Mucosa of rectum (tissue), 2 donors: ENCODE results near the gene PRIMA1.

Experiments
- H3K27ac ChIP-seq, 2 donors: one replicate each; pipeline ENCODE4 v1.7.0; 2013; ENCODE audit warnings: inconsistent platforms in 2 of 2, low read depth in 2 of 2, low read length in 2 of 2
- H3K27me3 ChIP-seq, 2 donors: one replicate each; pipeline ENCODE4 v1.7.0; 2013; ENCODE audit warnings: low read length in 2 of 2; ENCODE audit not compliant: control insufficient read depth in 2 of 2, insufficient read depth in 2 of 2
- H3K36me3 ChIP-seq, 2 donors: one replicate each; pipeline ENCODE4 v1.7.0; 2013; ENCODE audit warnings: low read length in 2 of 2; ENCODE audit not compliant: control insufficient read depth in 2 of 2, insufficient read depth in 2 of 2
- H3K4me1 ChIP-seq, 2 donors: one replicate each; pipeline ENCODE4 v1.7.0; 2013; ENCODE audit warnings: low read length in 2 of 2, mild to moderate bottlenecking in 1 of 2; ENCODE audit not compliant: control insufficient read depth in 2 of 2, insufficient read depth in 2 of 2
- H3K4me3 ChIP-seq, 2 donors: one replicate each; pipeline ENCODE4 v1.7.0; 2013; ENCODE audit warnings: low read length in 2 of 2
- H3K9ac ChIP-seq, 2 donors: one replicate each; pipeline ENCODE4 v1.7.0; 2013; ENCODE audit warnings: low read length in 2 of 2, low read depth in 1 of 2, mild to moderate bottlenecking in 1 of 2
- H3K9me3 ChIP-seq, 2 donors: one replicate each; pipeline ENCODE4 v1.7.0; 2013; ENCODE audit warnings: low read length in 2 of 2; ENCODE audit not compliant: control insufficient read depth in 2 of 2
- donor health status: healthy.
- donor health status: Normal muscosa, but diverticular disease.

The PRIMA1 gene

DNA sequence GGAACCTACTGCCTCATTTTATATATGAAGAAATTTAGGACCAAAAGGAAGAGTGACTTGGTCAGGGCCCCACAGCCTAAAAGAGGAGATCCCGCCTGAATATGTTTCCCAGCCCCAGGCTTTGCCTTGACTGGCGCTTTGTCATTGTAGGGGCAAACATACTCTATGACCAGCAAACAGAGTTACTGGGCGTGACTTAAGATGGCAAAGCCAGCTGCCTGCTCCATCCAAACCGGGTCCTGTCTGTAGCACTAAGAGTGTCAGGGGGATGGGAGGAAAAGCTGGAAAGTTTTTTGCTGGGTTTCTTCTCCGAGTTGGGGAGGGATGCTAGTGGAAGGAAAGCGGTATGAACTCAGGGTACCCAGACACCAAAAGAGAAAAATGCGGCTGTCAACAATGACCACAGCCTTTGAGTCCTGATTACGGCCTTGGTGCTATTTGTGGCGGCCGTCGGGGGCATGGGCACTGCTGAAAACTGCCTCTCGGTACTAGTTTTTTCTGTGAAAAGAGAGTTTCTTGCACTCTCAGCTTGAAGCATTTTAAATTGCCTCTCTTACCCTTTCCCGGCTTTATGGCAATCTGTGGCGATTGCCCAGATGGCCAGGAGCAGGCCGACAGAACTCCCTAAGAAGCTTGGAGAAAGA lies 82.7 kb downstream of the PRIMA1 start:
- no peak overlapping the region for H3K9ac ChIP-seq
- H3K4me1 ChIP-seq = no peaks in the 10 kb centered on the region

DNA sequence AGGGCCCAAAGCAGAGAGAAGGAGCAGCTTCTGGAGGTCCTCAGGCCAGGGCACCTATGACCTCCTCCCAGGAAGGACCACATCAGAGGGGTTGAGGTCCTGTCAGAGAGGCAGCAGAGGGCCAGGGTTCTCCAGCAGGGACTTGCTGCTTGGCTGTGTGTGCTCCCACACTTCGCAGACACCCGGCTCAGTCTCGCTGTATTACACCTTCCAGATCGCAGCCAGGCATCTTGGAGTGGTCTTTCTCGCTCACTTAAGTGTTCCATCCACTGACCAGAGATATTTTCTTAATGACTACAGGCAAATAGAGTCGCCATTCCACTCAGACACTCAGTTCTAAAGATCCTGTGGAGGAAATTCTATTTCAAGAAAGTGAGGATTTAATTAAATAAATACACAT lies 84.3 kb downstream of the PRIMA1 start:
- Histone ChIP-seq H3K36me3 (no peaks in the 10 kb centered on the region), H3K4me1 (no peaks in the 10 kb centered on the region), H3K9me3 (no peaks in the 10 kb centered on the region), H3K27me3 (no peaks in the 10 kb centered on the region), H3K9ac (no peak overlapping the region), H3K27ac (no peak overlapping the region), H3K4me3 (no peak overlapping the region)

More for the DNA sequence above, 82.7 kb downstream of the PRIMA1 start:
- Histone ChIP-seq H3K4me3 (no peak overlapping the region), H3K9me3 (no peaks in the 10 kb centered on the region), H3K36me3 (no peaks in the 10 kb centered on the region), H3K27me3 (no peaks in the 10 kb centered on the region), H3K27ac (no peak overlapping the region)

DNA sequence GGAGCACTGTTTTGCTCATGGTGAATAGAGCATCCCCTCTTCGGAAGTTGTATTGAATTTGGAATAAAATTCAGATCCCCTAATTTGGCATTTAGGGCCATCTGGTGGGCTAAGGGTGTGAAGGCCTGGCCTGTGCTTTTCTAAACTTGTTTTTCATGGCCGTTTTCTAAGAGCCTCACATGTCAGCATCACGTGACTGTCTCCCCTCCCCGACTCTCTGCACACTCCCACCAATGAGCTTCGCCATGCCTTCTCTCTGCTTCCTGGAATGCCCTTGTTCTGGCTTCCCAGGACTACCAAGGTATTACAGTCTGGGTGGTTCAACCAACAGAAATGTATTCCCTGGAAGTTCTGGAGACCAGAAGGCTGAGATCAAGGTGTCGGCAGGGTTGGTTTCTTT lies 85.3 kb downstream of the PRIMA1 start:
- H3K36me3 ChIP-seq = no peaks in the 10 kb centered on the region
- H3K9me3 ChIP-seq = no peaks in the 10 kb centered on the region
- no peak overlapping the region for H3K9ac ChIP-seq
- H3K4me1 ChIP-seq = no peaks in the 10 kb centered on the region
- H3K27ac ChIP-seq = no peak overlapping the region
- no peak overlapping the region for H3K4me3 ChIP-seq
- no peaks in the 10 kb centered on the region for H3K27me3 ChIP-seq

DNA sequence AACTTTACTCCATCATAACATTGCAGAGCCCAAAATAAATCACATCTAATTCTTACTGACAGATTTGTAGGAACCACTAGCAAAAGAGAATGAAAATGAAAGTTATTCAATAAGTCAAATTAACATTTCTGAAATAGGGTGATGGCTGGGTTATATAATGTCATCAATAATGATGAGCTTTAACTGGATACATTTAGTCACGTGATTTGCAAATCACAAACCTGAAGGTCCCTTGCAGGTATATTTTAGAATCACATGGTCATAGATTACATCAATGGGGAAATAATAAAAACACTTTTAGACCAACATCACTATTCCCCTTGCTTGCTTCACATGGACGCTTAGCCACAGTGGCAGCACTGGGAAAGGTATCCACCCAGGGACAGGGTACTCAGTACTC lies 86.7 kb downstream of the PRIMA1 start:
- Histone ChIP-seq H3K27ac (no peak overlapping the region), H3K9ac (no peak overlapping the region), H3K4me1 (no peaks in the 10 kb centered on the region), H3K36me3 (no peaks in the 10 kb centered on the region), H3K27me3 (no peaks in the 10 kb centered on the region), H3K4me3 (no peak overlapping the region), H3K9me3 (no peaks in the 10 kb centered on the region)

DNA sequence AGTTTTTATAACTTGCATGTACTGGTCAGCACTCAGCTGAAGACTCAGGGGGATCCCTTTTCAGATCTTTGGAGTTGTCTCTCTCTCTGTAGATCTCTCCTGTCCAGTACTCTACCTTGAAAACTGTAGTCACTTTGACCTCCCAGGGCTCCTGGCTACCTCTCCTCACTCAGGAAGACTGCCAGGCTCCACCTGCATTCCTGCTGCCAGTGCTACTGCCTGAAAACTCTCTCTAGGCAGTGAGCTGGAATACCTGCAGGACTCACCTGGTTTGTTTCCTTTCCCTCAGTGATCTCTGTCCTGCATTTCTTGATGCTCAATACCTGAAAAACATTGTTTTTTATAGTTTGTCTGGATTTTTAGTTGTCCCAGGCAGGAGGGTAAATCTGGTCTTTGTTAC lies 87.4 kb downstream of the PRIMA1 start:
- no peak overlapping the region for H3K4me3 ChIP-seq
- no peaks in the 10 kb centered on the region for H3K36me3 ChIP-seq
- no peaks in the 10 kb centered on the region for H3K9me3 ChIP-seq
- no peaks in the 10 kb centered on the region for H3K27me3 ChIP-seq
- H3K27ac ChIP-seq = no peak overlapping the region
- H3K9ac ChIP-seq = no peak overlapping the region
- H3K4me1 ChIP-seq = no peaks in the 10 kb centered on the region

DNA sequence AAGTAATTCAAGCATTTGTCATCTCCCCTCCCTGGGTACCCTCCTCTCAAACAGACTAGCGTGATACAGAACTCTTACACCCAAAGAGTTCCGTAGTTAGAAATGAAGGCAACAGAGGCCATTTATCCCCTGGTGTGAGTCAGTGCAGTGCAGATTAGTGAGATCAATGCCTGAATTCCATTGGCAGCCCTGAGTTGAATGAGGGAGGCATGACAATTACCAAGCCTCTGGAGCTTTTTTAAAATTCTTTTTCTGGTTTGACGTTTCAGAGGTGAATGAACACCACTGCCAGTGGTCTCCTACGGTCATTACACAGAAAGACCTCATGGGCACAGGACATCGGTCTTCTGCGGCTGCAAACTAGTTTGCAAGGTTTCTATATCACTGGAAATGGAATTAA lies 94.4 kb downstream of the PRIMA1 start:
- peaks cover 0 to 2% of the 10 kb centered on the region in 2 donors for H3K27me3 ChIP-seq
- no peaks in the 10 kb centered on the region for H3K9me3 ChIP-seq
- no peak overlapping the region for H3K4me3 ChIP-seq
- no peak overlapping the region for H3K27ac ChIP-seq
- no peak overlapping the region for H3K9ac ChIP-seq
- no peaks in the 10 kb centered on the region for H3K4me1 ChIP-seq
- no peaks in the 10 kb centered on the region for H3K36me3 ChIP-seq

DNA sequence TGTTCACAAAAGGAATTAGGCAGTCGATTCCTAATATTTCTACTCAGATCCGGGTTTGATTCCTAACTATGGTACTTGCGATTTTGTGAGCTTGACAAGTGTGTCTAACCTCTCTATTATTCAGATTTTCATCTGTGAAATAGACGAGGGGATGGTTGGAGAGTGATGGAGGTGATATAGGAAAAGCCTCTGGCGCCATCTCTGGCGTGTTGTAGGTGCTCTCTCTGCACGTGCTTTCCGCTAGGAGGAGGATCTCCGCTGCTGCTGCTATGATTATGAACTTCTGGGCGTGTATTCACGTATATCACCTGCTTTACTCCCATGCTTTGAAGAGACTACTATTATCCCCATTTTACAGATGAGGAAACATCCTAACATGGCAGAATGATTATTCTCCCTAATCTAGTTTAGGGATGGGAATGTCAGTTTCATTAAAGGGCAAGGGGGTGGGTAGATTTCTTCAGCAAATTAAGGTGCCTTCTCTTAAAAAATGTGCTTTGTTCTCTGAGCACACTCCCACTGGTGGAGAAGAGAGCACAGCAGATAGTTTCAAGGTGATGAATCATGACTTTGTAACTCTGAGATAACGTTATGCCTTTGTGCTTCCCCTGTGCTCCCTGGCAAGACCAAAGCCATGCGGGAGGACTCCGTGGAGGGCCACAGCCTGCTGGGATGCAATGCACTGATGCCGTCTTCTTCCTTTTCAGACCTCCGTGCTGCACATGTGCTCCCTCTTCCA lies 97.1 kb downstream of the PRIMA1 start:
- Histone ChIP-seq H3K9ac (no peak overlapping the region), H3K27me3 (peaks cover 0 to 2% of the 10 kb centered on the region in 2 donors), H3K4me1 (no peaks in the 10 kb centered on the region), H3K9me3 (no peaks in the 10 kb centered on the region), H3K4me3 (no peak overlapping the region), H3K36me3 (no peaks in the 10 kb centered on the region), H3K27ac (no peak overlapping the region)

DNA sequence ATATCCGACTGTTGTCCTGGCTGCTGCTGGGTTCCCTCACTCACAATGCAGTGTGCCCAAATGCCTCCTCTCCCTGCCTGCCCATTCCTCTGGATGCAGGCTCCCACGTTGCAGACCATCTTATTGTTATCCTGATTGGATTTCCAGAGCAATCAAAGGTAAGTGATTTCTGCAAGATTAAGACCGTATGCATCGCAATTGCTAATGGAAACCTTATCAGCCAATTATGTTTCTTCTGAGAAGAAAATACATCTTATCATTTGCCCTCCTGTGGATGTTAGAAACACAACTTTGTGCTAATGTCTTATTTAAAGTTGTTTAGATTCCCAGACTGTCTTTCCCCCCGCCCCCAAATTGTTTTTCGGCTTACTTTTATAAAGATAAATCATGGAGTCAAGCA lies 98.1 kb downstream of the PRIMA1 start:
- Histone ChIP-seq H3K27me3 (peaks cover 0 to 2% of the 10 kb centered on the region in 2 donors), H3K27ac (no peak overlapping the region), H3K9ac (no peak overlapping the region), H3K4me1 (no peaks in the 10 kb centered on the region), H3K36me3 (no peaks in the 10 kb centered on the region), H3K4me3 (no peak overlapping the region), H3K9me3 (no peaks in the 10 kb centered on the region)

DNA sequence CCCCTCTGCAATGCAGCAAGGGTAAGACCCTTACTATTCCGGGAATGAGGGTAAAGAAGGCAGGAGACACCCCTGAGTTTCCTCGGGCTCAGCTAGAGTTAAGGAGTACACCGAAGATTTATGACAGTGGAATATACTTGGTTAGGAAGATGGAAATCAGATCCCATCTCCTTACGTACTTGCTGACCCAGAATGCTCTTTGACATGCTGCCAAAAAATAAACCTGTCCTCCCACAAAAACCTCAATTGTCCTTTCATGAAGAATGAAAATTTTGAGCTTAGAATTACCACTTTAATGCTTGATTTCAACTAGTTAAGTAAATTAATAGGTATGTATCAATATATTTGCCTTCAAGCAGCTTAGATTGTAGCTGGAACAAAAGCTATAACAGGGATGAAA lies 99.5 kb downstream of the PRIMA1 start:
- Histone ChIP-seq H3K36me3 (no peaks in the 10 kb centered on the region), H3K27ac (no peak overlapping the region), H3K4me3 (no peak overlapping the region), H3K9me3 (no peaks in the 10 kb centered on the region), H3K27me3 (peaks cover 0 to 2% of the 10 kb centered on the region in 2 donors), H3K9ac (no peak overlapping the region), H3K4me1 (no peaks in the 10 kb centered on the region)

DNA sequence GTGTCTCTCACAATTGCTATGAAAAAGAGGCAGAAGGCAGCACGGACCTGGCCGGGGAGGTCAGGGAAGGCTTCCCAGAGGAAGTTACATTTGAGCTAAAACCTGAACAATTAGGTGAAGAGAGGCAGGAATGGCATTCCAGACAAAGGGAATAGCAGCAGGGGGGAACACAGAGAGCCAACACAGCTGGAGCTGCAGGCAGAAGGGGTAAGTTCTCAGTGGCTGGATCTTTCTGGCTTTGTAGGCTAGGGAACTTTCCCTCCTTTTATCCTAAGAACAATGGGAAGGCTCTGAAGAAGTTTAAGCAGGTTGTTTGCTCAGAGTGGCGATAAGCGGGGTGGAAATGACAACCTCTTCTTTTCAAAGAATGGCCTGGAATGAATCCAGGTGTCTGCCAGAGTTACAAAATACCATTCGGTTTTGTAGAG lies 100.0 kb downstream of the PRIMA1 start:
- no peaks in the 10 kb centered on the region for H3K4me1 ChIP-seq
- H3K27ac ChIP-seq = no peak overlapping the region
- H3K36me3 ChIP-seq = no peaks in the 10 kb centered on the region
- H3K27me3 ChIP-seq = peaks cover 0 to 2% of the 10 kb centered on the region in 2 donors
- no peak overlapping the region for H3K4me3 ChIP-seq
- no peaks in the 10 kb centered on the region for H3K9me3 ChIP-seq
- H3K9ac ChIP-seq = no peak overlapping the region
